Fibroblast of skin of left biceps (primary cell): Measurements from ENCODE around the gene PAPOLA.
"Not testable (repeated sequence)": the region's sequence is repeated elsewhere in the genome, so short reads cannot be mapped to it uniquely, and the experiment has no call there.

ENCODE experiments used
- DNase-seq, 2 experiments: peaks; one replicate each; pipeline ENCODE4 v3.0.0-alpha.2; 2013; ENCODE audit warnings: low read depth in 2 of 2

The PAPOLA gene

DNA sequence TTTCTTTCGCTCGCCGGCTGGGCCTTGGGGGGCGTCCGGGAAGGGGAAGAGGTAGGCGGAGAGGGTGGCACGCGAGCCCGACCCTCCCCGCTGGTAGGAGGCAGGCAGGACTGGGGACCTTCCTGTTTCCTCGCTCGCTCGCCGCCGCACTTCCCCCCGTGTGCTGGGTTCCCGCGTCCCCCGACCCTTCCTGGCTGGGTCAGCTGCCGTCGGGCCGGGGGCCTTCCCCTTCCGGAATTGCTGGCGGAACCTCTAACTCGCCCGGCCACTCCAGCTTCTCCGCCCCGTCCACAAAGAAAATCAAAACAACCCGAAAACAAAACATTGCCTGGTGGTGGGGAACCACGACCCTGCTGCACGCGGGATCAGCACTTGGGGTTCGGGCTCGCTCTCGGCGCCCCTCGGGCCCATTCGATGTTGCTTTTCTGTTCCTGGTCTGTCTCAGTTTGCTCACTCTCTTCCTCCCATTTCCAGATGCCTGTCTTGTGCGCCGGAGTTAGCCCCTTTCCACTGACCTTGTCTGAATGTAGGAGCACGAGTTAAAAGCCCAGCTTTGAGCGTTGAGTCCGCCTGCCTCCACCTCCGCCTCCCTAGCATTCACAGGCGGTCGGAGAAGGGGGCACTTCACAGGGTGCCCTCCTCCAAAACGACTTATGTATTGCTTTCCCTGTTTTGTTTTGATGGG, 581 bp downstream of the PAPOLA start:
- DNase-seq = no peak

GRCh38 chr14:96503306-96503679, 1.1 kb downstream of the PAPOLA start:
- no peak for DNase-seq

- DNase-seq = not testable (repeated sequence)
Observed at GRCh38 chr14:96504353-96504752, 2.2 kb downstream of the PAPOLA start.

DNA sequence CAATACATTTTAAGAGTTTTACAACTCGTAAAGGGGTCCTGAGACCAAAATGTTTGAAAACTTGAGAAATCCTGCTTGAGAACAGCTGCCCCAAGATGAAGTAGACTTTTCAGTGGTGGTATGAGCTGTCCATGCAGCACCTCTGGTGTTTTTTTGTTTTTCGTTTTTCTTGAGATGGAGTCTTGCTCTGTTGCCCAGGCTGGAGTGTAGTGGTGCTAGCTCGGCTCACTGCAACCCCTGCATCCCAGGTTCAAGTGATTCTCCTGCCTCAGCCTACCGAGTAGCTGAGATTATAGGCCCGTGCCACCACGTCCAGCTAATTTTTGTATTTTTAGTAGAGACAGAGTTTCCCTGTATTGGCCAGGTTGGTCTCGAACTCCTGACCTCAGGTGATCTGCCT, 5.5 kb downstream of the PAPOLA start:
- DNase-seq = no peak

DNA sequence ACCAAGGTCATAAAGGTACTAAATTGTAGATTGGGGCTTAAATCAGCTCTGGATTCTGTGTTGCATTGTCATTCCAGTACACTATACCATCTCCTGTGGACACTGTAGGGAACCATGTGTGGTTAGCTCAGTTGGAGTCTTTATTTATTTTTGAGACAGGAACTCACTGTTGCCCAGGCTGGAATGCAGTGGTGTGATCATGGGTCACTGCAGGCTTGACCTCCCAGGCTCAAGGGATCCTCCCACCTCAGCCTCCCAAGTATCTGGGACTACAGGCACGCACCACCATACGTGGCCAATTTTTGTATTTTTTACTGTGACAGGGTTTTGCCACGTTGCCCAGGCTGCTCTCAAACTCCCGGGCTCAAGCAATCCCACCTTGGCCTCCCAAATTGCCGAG, 6.7 kb downstream of the PAPOLA start:
- no peak for DNase-seq

- no peak for DNase-seq
Observed at GRCh38 chr14:96509457-96510090, 7.4 kb downstream of the PAPOLA start.

DNA sequence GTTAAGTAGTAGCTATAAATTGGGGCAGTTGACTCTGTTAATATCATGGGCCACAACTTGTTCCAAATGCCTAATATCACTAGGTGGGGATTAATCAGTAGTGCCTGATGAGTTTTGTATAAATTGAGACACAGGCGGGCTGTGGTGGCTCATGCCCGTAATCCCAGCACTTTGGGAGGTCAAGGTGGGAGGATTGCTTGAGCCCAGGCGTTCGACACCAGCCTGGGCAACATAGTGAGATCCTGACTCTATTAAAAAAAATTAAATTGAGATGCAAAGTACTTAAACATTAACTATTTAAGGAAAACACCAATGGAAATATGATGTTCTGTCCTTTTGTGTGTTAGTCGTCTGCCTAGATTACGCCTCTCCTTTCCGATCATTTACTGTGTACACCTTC, 9.0 kb downstream of the PAPOLA start:
- no peak for DNase-seq

GRCh38 chr14:96511667-96512066, 9.5 kb downstream of the PAPOLA start:
- no peak for DNase-seq

- DNase-seq = no peak
Observed at GRCh38 chr14:96512122-96512521, 9.9 kb downstream of the PAPOLA start.

DNA sequence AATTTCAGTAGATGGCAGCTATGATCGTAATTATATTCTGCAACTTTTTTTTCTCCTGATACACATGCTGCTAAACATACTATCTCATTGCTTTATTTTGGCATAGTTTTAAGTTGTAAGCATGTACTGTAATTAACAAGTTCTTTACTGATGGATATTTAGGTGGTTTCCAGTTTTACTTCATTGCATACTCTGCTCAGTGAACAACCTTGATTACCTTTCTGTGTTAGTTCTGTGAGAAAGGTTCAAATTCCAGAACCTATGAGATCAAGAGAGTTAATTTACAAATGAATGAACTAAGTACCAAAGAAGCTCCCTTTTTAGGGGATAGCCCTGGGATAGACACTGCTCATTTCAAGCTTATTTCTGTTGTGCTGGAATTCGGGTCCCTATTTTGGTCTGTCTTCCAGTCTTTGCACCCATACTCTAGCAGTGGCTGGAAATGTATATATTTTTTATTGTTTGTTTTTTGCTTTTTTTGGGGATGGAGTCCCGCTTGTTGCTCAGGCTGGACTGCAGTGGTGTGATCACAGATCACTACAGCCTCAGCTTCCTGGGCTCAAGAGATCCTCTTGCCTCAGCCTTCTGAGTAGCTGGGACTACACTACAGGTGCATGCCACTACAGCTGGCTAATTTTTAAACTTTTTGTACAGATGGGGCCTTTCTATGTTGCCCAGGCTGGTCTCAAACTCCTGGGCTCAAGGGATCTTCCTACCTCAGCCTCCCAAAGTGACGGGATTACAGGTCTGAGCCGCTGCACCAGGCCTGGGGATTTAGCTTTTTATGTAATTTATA, 10.6 kb downstream of the PAPOLA start:
- DNase-seq = no peak

GRCh38 chr14:96514694-96515093, 12.5 kb downstream of the PAPOLA start:
- DNase-seq = no peak

- no peak for DNase-seq
Observed at GRCh38 chr14:96515731-96516130, 13.5 kb downstream of the PAPOLA start.

GRCh38 chr14:96516351-96516750, 14.2 kb downstream of the PAPOLA start:
- DNase-seq = no peak

- no peak for DNase-seq
Observed at GRCh38 chr14:96519970-96520369, 17.8 kb downstream of the PAPOLA start.

- no peak for DNase-seq
Observed at GRCh38 chr14:96525452-96525851, 23.3 kb downstream of the PAPOLA start.

DNA sequence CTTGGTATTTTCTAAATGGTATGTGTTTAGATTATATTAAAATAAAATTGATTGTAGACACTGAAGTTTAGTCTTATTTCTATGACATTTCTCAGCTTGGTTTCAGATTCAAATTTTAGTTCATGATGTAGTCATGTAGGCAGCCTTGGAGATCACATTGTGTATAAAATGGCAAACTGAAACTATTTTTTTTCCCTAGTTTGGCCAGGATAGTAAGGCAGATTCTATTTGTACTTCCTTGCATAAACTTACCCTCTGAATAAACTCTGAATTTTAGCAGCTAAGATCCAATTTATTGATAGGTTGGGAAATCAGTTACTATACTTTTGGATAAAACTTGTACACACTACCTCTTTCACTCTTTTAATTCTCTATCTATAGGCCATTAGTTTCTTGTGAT, 30.4 kb downstream of the PAPOLA start:
- DNase-seq = no peak

DNA sequence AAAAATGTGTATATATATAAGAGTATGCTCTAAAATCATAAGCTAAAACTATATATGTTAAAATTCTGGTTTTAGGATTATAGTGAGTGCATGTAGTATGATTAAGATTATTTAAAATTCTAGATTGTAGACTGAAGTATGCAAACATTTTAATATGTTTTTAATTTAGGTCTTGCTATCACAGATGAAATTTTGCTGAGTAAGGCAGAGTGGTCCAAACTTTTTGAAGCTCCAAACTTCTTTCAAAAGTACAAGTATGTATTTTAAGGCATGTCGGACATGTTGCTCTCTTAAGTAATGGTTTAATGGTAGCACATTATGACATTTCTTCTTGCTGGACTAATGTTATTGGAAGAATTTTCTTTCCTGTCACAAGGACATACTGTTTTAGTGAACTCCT, 34.6 kb downstream of the PAPOLA start:
- DNase-seq = no peak

DNA sequence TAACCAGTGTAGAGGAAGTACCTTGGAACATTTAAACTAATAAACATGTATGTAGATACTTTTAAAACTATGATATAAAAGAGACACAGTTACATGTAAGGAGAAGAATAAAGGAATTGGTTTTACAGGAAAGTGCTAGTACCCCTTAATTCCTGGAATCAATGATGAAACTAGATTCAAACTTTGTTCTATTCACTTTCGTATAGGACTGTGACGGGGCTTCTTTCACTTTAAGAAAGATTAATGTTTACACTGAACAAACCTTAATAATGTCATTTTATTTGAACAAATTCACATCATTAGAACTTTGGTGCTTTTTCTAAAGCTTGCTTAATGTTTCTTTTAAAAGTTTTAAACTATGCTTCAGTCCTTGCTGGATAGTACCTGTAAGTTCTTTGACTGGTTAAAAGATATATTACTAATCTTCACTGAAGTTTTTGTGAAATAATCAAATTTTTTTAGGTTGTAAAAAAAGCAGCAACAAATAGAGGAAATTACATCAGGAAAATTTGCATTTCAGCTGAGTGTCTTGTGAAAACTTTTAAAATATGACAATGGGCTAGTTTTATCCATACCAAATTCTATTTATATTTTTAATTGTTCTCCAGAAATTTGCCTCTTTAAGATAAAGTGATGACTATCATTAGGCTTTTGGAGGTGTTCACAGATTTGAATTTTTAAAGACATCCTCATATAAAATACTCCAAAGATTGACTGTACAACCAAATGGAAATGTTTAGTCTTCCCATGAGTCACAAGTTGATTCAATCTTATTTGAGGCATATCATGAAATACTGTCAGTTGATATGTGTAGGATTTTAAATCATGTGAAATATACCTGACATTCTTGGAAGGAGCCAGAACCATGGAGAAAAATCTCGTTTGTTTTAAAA, 36.2 kb downstream of the PAPOLA start:
- no peak for DNase-seq

DNA sequence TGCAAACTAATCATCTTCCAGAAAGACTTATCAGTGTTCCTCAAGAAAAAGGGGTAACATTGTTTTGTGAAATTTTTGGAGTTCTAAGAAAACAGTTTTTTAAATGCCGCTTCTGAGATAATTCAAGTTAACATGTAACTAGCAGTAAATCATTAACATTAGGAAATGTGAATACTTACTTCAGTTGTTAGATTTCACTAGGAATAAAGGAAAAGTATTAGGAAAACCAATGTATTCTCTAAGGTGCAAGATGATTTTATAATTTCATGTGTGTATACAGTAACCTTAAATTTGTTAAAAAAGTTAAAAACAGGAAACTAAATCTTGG, 36.8 kb downstream of the PAPOLA start:
- DNase-seq = no peak

- no peak for DNase-seq
Observed at GRCh38 chr14:96554315-96554910, 52.2 kb downstream of the PAPOLA start.

DNA sequence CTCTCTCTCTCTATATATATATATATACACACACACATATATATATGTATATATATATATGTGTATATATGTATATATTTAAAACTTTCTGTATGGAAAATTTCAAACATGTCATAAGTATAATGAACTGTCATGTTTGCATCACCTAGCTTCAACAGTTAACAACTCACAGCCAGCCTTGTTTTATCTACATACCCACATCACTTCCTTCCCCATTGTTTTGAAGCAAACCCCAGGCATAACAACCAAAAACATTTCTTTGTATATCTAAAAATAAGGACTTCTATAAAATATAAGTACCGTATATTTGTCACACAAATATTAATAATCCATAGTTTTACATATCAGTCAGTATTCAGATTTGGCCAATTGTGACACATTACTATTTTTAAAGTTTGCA, 57.4 kb downstream of the PAPOLA start:
- DNase-seq = no peak

GRCh38 chr14:96564389-96564788, 62.2 kb downstream of the PAPOLA start:
- DNase-seq = no peak
